ENCODE measurements around the gene TBK1. TPM values are rescaled to one million over a fixed set of nuclear protein-coding genes. Genes with fewer than 3 reads are reported as not detected.
"Not testable (repeated sequence)": the region's sequence is repeated elsewhere in the genome, so short reads cannot be mapped to it uniquely, and the experiment has no call there.

TBK1 gene
- polyA plus RNA-seq, 3 donors, result 21.0 to 22.5 (median 21.6) TPM

DNA sequence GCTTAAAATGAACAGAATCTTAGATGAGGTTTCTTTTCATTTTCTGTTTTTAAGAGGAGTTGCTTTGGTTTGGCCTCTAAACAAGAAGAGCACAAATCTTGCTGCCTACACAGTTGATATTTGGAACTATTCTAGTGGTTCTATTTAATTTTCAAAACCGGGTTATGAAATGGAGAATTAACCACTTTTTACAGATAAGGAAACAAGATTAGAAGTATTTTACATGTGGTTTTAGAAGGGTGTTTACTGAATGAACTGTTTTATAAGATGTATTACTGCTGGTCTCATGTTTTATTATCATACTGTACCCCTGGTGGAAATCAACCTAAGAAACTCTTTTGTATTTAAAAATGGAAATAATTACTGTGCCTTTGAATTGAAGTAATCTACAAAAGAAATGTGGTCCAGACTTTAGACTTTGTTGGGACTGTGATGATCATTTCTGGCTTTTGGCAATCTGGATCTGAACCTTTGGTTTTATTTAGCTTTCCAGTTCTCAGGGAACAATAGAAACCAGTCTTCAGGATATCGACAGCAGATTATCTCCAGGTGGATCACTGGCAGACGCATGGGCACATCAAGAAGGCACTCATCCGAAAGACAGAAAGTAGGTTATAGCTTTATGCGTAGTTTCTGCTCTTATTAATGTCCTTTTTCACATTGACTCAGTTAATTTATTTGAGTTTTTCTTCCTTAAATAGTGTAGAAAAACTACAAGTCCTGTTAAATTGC, 43.2 kb downstream of the TBK1 start:
- no peak for DNase-seq (ENCODE audit: low read depth in 3 of 3, low spot score in 2 of 3)

DNA sequence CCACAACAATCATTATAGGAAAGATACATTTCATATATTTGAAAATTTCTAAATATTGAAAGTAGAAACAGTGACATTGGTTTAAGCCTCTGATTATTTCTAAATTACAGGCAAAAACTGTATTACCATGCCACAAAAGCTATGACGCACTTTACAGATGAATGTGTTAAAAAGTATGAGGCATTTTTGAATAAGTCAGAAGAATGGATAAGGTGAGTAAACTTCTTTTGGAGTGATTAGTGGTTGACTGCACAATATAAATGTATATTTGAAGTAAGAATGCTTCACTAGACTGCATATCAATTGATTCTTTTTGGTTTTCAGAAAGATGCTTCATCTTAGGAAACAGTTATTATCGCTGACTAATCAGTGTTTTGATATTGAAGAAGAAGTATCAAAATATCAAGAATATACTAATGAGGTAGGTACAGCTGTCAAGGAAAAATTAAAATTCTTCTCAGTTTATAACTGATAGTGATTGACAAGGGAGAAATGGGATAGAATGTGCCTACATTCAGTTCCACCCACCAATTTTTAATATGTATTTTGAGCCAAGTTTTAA, 45.0 kb downstream of the TBK1 start:
- DNase-seq (ENCODE audit: low read depth in 3 of 3, low spot score in 2 of 3), result no peak

DNA sequence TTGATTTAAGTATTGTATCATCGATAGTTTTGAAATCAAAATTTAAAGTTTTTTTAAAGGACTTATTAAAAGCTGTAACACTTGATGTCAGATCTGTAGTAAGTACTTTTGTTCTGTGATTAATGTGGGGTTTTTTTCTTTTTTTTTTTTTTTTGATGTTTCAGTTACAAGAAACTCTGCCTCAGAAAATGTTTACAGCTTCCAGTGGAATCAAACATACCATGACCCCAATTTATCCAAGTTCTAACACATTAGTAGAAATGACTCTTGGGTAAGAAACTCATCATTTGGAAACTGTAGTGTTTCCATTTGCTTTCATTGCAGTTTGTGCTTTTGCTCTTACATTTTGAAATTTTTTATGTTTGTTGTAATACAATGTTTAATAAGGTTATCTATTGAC, 45.6 kb downstream of the TBK1 start:
- no peak for DNase-seq (ENCODE audit: low read depth in 3 of 3, low spot score in 2 of 3)

DNA sequence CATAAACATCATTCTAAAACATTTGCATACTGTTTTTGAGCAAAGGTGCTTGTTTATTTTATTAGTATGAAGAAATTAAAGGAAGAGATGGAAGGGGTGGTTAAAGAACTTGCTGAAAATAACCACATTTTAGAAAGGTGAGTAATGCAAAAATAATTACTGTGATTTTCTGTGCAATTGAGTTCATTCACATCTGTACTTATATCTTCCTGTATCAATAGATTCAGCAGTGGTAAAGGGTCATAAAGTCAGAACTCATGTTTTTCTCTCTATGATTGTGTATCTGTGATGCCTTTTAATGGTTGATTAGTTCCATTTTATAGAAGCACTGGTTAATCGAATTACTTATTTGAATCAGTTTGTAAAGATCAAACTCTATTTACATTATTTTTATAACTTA, 46.0 kb downstream of the TBK1 start:
- no peak for DNase-seq (ENCODE audit: low read depth in 3 of 3, low spot score in 2 of 3)

DNA sequence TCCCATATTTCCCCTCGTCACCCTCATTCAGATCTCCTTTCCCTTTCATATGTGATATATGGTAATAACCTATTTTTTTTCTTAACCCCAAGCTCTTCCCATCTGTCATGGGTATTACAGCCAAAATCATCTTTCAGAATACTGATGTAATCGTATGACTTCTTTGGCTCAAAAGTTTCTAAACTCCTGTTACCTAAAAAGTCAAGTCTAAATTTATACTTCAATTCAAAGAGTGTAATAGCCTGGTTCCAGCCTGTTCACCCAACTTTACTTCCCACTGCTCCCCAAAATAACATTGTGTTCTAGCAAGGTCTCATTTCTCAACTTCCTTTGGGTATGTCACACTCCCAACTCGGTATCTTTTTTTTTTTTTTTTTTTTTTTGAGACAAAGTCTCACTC, 48.5 kb downstream of the TBK1 start:
- no peak for DNase-seq (ENCODE audit: low read depth in 3 of 3, low spot score in 2 of 3)

DNA sequence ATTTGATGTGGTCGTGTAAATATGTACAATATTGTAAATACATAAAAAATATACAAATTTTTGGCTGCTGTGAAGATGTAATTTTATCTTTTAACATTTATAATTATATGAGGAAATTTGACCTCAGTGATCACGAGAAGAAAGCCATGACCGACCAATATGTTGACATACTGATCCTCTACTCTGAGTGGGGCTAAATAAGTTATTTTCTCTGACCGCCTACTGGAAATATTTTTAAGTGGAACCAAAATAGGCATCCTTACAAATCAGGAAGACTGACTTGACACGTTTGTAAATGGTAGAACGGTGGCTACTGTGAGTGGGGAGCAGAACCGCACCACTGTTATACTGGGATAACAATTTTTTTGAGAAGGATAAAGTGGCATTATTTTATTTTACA, 49.6 kb downstream of the TBK1 start:
- DNase-seq (ENCODE audit: low read depth in 3 of 3, low spot score in 2 of 3), result no peak

DNA sequence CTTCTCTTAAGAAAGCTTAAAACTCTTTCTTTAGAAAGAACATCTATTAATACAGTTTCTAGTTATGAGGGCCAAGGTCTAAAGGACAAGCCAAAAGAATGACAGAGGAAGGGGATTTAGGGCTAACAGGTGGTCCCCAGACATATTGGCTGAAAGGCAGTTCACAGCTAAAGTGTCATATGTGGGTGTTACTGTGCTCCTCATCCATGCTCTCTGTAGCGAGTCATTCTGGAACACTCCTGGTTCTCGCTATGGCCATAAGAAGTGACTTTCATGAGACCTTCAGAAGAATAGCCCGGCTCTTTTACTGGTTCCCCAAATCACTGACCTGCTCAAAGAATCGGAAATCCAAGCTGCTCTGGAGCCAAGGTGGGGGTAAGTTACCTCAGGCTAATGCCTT, 55.0 kb downstream of the TBK1 start:
- no peak for DNase-seq (ENCODE audit: low read depth in 3 of 3, low spot score in 2 of 3)

DNA sequence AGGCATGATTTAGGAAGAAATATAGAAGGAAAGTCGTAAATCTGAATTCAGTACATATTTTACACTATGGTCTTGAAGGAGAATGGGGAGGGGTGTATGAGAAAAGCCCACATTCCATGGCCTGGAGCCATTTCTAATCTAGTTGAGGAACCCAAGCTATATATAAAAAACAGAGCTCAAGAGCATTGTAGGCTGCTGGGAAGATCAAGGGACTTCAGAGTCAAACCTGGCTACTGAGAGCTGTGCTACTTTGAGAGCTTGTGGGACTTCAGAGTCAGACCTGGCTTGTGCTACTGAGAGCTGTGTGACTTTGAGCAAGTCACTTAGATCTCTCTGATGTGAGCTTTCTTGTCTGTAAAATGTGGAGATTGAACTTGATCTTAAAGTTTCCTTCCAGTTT, 58.7 kb downstream of the TBK1 start:
- no peak for DNase-seq (ENCODE audit: low read depth in 3 of 3, low spot score in 2 of 3)

DNA sequence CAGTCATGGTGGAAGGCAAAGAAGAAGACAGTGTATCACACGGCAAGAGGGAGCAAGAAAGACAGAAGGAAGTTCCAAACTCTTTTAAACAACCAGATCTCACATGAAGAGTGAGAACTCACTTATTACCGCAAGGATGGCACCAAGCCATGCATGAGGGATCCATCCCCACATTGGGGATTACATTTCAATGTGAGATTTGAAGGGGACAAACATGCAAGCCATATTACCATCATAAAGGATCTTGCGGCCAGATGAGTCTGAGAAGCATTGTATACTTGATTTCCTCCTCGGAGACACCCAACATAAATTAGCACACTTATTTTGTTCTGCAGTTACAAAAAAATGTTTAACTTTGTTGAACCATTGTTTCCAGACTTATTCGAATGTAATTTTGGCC, 66.5 kb downstream of the TBK1 start:
- no peak for DNase-seq (ENCODE audit: low read depth in 3 of 3, low spot score in 2 of 3)

DNA sequence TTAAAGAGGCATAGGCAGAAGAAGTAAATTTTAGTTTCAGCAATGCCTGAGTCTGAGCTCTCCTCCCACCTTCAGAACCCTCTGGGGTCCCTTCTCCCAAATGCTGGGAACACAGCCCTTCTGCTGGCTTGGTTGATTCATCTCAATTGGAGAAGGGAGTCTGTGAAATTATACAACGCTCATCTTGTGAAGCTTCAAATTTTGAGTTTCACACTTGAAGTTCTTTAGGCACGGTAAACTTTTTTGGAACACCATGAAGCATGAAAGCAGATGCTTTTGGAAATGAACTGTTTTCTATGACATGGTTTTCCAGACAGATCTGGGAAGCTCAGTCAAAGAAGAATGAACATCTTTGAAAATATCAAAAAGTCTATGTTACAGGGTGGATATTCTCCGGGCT, 69.9 kb downstream of the TBK1 start:
- DNase-seq (ENCODE audit: low read depth in 3 of 3, low spot score in 2 of 3), result no peak

DNA sequence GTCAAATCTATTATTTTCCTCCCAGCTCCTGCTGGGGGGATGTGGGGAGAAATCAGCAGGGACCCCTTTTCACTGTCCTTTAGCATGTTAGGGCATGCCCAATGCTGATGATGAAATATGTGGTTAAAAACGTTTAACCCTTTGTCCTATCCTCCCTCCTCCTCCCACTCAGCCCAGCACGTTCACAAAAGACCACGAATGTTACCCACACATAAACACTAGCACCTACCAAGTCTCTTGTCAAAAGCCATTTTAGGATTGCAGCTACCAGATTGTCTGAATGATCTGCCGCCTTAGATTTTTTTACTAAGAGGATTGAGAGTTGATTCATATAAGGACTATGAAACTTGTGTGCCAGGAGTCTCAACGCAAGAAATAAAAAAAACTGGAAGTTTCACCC, 70.4 kb downstream of the TBK1 start:
- DNase-seq (ENCODE audit: low read depth in 3 of 3, low spot score in 2 of 3), result no peak

DNA sequence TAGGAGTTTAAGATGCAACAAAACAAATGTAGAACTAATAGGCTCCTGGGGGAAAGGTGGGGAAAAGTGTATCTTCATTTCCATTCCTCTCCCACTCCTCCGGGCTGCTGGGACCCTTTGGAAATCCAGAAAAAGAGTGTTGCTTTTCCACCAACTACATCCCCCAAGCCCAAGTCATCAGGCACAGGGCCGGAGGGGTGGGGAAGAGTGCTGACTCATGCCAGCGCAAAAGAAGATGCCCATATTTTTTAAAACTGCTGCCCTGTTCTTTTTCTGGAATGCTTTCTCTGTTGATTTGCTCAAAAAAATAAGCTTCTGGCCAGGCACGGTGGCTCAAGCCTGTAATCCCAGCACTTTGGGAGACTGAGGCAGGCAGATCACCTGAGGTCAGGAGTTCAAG, 70.9 kb downstream of the TBK1 start:
- DNase-seq (ENCODE audit: low read depth in 3 of 3, low spot score in 2 of 3), result no peak

DNA sequence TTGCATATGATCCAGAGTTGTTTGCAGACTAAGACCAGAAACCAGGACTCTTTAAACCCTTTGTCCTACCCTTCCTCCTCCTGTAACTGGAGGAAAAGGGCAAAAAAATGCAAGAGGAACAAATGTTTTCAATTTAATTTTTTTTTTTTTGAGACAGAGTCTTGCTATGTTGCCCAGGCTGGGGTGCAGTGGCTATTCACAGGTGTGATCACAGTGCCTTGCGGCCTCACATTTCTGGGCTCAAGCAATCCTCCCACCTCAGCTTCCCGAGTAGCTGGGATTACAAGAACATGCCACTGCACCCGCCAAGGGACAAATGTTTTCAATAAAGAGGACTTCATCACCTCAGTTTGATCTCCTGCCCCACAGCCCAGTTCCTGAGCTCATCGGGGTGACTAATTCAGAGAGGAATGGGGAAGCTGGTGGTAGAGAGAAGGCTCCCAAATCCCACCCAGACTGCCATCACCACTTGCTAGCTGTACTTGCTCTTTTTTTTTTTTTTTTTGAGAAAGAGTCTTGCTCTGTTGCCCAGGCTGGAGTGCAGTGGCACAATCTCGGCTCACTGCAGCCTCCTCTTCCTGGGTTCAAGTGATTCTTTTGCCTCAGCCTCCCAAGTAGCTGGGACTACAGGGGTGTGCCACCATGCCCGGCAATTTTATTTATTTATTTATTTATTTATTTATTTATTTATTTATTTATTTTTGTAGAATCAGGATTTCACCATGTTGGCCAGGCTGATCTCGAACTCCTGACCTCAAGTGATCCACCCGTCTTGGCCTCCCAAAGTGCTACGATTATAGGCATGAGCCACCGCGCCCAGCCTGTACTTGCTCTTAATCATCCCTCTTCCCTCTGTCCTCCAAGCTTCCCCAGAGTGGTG, 71.9 kb downstream of the TBK1 start:
- not testable (repeated sequence) for DNase-seq (ENCODE audit: low read depth in 3 of 3, low spot score in 2 of 3)

DNA sequence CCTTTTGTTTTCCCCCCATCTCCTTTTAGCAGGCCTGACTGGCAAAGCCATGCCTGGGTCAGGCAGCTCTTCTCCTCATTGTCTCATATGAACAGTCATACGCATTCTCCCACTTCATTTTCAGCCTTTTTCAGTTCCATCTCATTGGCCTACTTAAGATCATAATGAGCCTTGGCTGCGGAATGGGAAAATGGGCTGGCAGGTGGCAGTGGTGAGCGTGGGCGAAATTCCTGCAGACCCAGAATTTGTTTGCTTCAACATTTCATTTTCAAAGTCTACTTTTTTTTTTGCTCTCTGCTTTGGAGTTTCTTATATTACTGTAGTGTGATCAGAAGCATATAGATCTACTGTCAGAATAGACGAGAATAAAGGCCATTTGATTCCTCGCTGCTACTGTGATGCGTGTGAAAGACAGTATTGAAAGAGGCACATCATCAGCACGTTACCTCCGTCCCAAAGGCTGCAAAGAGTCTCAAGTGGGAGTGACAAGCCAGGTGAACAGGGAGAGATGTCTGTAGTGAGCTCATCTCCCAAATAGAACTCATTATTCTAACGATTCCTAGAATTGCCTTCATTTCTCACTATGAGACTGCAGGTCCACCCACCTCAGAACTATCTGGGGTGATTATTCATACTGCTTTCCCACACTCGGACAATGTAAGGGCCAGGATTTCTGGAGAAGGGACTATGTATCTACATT, 73.7 kb downstream of the TBK1 start:
- no peak for DNase-seq (ENCODE audit: low read depth in 3 of 3, low spot score in 2 of 3)

DNA sequence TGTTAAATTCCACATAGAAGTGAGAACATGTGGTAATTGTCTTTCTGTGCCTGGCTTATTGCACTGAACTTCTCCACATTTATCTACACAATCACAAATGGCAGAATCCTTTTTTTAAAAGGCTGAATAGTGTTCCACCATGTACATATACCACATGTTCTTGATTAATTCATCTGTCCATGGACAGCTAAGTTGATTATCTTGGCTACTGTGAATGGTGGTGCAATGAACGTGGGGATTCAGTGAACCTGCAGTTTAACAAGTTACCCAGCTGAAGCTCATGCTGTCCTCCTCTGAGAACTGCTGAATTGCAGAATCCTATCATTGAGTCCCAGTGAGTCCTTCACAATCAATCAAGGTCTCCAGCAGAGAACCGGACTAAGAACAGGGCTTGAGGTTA, 74.9 kb downstream of the TBK1 start:
- no peak for DNase-seq (ENCODE audit: low read depth in 3 of 3, low spot score in 2 of 3)

DNA sequence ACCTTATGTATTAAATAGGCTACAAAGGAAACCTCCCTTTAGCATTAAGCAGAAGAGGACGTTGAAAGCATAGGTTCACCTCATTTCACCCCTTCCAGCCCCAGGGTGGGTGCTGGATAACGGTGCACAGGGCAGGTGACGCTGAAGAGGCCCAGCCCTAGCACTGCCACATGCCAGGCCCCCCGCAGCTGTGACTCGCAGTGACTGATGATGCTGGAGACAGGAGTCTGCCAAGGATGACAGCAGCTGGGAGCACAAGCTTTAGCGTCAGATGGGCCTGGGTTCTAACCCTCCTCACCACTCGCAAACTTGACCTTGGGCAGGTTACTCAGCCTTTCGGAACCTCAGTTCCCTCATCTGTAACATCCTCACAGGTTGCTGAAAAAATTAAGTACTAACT, 76.7 kb downstream of the TBK1 start:
- DNase-seq (ENCODE audit: low read depth in 3 of 3, low spot score in 2 of 3), result no peak

DNA sequence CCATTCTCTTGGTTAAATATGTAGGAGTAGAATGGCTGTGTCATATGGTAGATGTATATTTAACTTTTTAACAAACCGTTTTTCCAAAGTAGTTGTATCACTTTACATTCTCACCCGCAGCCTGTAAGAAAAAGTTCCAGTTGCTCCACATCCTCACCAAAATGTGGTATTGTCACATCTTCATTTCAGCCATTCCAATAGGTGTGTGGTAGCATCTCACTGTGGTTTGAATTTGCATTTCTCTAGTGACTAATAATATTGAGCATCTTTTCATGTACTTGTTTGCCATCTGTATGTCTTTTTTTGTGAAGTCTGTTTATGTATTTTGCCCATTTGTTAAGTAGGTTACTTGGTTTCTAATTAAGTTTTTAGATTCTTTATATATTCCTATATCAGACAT, 78.6 kb downstream of the TBK1 start:
- no peak for DNase-seq (ENCODE audit: low read depth in 3 of 3, low spot score in 2 of 3)

DNA sequence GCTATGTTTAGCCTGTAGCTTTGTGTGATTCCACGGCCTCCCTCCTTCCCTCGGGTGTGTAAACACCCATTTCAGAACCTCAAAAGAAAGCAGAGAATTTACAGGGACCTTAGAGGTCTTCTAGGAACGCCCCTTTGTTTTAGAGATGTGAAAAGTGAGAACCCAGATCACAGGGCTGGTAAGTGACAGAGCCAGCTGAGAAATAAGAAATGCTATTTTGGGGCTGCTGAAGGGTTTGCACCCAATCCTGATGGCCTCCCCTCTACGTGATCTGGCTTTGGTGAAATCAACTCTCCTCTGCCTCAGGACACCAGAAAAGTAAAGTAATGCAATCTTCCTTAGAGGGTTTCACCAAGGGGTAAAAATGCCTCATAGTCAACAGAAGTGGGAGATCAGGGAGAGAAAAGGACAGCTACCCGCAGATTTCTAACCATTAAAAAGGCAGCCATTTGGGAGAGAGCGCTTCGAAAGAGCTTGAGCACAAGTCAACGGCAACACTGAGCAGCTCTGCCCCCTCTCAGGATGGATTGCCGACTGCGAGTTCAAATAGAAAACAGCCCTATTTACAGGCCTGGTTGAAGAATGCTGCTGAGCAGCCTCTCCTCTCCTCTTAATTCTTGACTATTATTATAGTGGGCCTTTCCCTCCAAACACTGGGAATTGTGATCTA, 79.9 kb downstream of the TBK1 start:
- DNase-seq (ENCODE audit: low read depth in 3 of 3, low spot score in 2 of 3), result no peak

DNA sequence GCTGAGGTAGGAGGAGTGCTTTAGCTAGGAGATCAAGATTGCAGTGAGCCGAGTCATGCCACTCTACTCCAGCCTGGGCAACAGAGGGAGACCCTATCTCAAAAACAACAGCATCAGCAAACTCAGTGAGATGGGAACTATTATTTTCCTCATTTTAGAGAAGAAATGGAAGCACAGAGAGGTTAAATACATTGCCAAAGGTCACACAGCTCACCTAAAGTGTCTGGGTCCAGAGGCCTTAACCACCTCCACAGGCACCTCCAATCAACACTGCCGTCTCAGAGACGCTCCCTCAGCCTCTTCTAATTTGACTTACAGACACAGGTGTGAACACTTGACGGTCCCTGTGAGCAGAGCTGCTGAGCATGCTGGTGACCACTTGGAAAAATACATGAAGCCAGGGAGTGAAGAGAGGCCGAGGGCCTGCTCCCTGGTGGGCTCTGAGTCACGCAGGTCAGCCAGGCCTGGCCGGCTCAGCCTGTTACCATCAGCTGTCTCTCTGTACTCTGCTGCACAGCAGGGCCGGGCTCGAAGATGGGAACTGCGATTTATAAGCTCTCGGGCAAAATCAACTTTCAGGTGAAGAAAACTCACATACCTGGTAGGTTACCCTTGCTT, 80.9 kb downstream of the TBK1 start:
- DNase-seq (ENCODE audit: low read depth in 3 of 3, low spot score in 2 of 3), result no peak

DNA sequence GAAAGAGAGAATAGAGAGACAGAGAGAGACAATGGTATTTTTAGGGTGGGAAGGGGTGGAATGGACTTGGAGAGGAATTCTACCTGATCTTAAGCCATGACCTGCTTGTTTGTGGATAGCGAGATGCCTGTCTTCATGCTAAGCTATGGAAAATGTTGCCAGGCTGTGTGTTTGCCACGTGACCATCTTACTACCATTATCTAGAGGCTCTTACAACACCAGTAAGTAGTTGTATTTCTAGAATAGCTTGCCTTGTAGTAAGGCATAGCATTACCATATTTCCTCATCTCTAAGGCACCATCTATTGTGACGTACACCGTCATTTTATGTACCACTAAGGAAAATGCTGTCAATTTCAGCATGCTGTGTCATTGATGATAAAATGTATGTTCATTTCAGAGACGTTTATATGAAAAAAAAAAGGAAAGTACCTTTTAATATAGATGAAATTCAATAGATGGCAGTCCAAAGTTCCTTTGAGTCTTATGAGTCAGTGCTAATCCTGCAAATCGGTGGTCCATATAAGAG, 82.8 kb downstream of the TBK1 start:
- DNase-seq (ENCODE audit: low read depth in 3 of 3, low spot score in 2 of 3), result no peak
